OCI-M1 (cell line): ENCODE data around the gene MIER1.
"Not testable (repeated sequence)": the region's sequence is repeated elsewhere in the genome, so short reads cannot be mapped to it uniquely, and the experiment has no call there.

Source experiments
- DNase-seq: peaks from one replicate; lab custom pipeline; 2025; lab: John Stamatoyannopoulos, UW

MIER1 gene

DNA sequence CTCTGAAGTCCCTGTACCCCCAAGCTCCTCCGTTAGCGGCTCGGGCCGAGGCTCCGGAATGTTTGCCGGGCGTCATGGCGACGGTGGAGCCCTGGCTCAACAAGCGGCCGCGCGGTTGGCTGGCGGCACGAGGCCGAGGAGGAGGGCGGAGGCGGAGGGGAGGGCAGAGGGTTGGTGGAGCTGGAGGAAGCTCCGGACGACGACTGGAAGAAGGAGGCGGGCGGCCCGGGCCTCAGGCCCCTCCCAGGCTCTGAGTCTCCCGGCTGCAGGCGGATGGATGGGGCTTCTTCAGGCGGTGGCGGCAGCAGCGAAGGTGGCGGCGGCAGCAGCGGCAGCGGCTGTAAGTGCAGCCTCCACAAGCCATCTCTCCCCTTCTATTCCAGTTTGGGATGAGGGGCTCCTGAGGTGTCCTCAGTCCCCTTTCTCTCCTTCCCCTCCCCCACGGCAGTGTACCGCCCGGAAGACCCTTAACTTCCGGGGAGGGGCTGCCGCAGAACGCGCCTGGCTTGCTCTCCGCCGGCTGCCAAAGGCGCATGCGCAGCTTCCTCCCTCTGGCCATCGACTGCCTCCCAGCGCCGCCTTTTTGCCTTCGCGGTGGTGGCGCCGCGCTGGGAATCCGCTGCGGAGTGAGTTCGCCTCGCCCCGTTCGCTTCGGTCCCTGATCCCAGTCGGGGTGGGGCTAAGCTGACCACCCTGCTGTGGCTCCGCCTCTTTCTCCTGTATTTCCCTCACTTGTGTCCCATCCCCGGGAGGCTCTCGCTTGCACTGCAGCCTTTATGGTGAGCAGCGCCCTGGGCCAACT, at the start of gene MIER1, which contains the start of gene DNAI4:
MIER1 (plus strand) TSS at position 235 of the 802 bp plus-strand sequence; CDS start at position 274, 39 bp downstream.
DNAI4 (minus strand) TSS at position 101 of the 802 bp plus-strand sequence; CDS start at position 76, 25 bp downstream.
- peak; percentile 99 for DNase-seq

GRCh38 chr1:66876664-66877063, 48.1 kb upstream of the MIER1 start:
- no peak for DNase-seq

- DNase-seq: no peak
Measured at GRCh38 chr1:66889030-66889429, 35.8 kb upstream of the MIER1 start.

DNA sequence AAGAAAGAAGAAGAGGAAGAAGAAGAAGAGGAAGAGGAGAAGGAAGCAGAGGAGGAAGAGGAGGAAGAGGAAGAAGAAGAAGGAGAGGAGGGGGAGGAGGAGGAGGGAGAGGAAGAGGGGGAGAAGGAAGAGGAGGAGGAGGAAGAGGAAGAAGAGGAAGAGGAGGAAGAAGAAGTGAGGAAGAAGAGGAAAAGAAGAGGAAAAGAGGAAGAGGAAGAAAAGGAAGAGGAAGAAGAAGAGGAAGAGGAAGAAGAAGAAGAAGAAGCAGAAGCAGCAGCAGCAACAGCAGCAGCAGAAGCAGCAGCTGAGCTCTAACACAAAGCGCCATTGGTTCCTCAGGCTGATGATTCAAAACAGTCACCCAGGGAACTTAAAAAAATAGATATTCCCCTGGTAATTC, 34.2 kb upstream of the MIER1 start:
- no peak for DNase-seq

- no peak for DNase-seq
Measured at GRCh38 chr1:66893712-66894111, 31.1 kb upstream of the MIER1 start.

- not testable (repeated sequence) for DNase-seq
Measured at GRCh38 chr1:66915203-66915602, 9.6 kb upstream of the MIER1 start.

- DNase-seq: peak; percentile 97
Measured at GRCh38 chr1:66916320-66916719, 8.5 kb upstream of the MIER1 start.

DNA sequence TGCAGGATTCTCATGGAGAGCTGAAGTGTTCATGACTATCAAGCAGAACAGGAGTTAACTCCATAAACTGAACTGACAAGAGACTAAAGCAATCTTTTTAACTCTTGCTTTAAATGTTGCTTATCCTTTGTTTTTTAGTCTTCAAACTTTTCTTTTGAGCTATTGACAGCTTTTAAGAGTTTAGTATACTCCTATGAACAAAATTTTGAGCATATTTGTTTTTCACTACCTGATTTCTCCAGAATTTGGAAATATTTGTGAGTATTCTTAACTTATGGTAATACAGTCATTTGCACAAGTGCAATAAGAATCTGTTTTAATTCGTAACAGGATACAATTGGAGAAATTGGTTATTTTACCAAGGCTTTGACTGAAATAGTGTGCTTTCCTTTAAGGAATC, 7.3 kb upstream of the MIER1 start:
- DNase-seq: peak; percentile 37

DNA sequence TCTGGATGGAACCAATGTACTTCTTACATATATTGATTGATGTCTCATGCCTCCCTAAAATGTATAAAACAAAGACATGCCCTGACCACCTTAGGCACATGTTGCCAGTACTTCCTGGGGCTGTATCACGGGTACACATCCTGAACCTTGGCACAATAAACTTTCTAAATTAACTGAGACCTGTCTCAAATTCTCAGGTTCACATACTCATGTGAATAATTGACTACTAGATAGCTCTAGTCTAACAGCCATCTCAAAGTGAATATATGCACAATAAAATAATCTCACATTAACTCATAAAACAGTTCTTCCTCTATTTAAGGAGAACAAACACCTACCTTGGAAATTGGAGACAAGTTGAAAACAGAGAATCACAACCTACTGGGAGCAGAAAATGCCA, 5.7 kb upstream of the MIER1 start:
- DNase-seq: no peak

DNA sequence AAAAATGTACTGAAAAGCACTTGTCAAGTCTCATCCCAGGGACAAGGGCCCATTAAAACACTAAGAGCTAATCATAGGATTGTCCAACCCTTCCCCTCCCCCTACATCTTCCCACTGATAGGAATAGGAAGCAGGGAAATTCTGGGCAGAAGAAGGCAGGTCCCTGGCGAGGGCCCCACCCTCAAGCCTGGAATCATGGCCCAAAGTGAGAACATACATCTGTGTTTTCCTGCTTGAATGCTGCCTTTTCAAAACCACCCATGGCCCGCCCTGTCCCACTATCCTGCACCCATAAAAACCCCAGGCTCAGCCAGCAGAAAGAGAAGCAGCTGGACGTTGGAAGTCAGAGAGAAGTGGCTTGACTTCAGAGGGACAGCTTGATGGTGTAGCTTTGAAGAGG, 5.0 kb upstream of the MIER1 start:
- DNase-seq: peak; percentile 8

DNA sequence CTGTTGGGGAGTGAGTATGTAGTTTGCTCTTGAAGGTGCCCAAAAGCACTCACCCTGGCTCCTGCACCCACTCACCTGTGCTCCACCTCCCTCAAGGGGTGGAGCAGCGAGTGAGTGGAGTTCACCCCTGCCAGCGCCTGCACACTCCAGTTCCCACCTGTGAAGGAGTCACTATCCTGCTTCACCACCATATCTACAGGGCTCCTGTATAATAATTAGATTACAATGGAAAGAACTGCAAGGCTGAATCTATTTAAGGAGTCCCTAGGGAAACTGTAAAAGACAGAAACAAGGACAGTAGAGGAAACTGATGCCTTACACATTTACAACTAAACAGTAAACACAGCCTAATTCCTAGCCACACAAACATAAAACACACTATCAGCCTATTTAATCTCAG, 4.2 kb upstream of the MIER1 start:
- DNase-seq: no peak

DNA sequence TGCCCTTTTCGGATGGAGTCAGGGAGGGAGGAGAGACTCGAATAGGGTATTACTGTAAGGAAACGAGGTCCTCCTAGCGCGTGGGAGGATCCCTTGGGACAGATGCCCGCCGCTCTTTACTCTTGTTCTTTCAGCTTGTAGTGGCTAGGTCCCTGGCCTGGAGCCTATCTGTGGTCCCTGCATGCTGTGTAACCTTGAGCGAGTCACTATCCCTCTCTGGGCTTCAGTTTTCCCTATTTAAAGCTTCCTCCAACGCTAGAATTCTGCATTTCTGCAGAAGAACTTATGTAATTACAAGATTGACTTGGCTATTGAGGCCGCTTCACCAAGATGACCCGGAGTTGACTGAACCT, 744 bp downstream of the MIER1 start:
- no peak for DNase-seq

DNA sequence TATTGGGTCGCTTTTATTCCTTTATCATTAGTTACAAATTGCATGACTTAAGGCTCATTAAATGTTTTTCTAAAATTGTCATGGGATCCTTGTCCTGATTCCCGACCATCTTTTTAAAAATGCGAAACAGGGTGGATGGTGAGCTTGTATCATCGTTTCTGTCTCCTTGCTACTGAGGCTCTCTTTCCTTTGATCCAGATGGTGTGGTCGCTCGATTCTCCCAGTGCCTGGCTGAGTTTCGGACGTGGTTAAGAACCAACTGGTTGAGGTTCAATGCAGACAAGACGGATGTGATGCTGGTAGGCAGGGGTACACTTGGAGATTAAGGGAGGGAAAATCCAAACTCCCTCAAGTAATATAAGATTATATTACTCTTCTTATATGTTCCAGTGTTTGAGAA, 1.2 kb downstream of the MIER1 start:
- peak; percentile 72 for DNase-seq

DNA sequence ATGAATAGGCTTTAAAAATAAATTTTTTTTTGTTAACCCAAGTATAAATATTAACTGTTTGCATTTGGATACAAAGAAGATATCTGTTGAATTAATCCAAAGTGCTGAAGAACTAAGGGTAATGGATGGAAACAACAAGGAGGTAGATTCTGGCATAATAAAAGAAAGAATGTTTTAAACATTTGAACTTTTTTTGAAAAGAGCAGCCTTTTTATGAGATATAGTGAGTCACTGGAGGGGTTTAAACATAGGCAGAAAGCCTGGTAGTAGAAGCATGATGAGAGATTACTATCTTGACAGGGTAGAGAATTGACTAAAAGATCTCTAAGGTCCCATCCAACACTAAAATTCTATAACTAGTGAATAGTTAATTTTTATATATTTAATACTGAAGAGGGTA, 2.7 kb downstream of the MIER1 start:
- DNase-seq: peak; percentile 49

DNA sequence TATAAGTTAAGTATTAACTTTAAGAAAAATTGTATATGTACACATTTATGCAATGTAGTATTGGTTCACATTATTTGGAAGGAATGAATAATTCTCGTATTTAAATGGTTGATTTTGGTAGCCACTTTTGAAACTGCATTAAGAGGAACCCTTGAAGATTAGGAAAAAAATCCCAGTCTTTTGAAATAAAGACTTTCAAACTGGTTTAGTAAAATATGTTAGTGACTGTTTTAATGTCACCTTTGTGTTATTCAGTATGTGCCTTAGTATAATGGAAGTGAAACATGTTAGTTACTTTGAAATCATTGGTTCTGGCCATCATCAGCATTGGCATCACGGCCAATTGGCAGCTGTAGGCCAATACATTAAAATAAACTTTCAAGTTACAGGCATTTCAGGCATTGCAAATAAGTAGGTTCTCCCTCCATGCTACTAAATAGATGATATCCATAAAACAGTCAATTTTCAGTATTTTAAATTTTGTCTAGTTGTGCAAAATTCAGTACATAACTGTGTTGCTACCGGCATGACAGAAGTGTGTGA, 4.4 kb downstream of the MIER1 start:
- DNase-seq: peak; percentile 69

- no peak for DNase-seq
Measured at GRCh38 chr1:66929691-66929998, 4.9 kb downstream of the MIER1 start.

DNA sequence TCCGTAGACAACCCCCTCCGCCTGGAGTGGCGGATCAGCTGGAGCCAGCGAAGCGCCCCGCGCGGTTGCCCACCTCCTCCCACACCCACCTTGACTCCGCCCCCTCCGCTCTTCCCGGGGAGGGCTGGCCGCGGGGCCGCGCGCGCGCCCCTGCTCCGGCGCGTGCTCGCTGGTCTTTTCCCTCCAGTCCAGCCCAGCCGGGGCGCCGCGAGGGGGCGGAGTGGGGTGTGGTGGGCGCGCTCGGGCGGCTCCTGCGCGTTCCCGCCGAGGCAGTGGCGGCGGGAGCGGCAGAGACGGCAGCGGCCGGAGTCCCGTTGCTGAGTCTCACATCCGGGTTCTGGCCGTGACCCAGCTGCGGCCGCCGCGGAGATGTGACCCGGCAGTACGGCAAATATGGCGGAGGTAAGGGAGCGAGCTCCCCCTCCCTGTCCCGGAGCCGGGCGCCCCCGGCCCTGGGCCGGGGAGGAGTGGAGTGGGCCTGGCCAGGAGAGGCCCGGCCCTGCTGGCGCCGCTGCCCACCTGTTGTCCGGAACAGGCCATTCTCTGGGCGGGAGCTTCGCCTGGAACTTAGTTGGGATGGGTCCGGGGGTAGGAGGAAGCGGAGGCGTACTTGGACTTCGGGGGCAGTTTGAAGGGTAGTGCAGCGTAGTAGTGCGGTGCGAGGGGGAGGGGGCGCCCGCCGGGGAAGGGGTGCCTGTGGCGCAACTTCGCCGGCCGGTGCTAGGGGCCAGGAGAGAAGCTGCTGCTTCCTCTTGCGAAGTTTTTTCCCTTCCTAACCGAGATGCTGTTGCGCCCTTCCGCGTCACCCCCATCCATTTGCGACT, 5.4 kb downstream of the MIER1 start:
- DNase-seq: peak; percentile 97

GRCh38 chr1:66930823-66931174, 6.0 kb downstream of the MIER1 start:
- DNase-seq: no peak

DNA sequence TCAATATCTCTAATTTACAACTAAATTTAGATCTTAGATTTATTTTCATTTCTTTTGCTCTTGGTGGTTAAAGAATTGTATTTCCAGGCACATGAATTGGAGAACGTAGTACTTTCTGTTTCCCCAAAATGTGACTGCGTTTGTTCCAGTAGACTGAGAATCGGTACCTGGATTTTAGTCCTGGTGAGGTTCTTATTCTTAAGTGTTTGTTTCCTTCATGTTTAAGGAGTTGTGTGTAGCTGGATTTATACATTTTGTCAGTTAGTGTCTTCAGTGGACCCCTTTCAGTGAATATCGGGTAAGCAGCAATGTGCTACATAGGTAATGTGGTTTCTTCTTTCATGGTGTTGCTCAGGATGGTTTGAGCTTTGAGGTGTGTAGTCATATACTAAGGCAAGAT, 6.8 kb downstream of the MIER1 start:
- DNase-seq: peak; percentile 59

GRCh38 chr1:66932291-66932690, 7.5 kb downstream of the MIER1 start:
- peak; percentile 67 for DNase-seq

DNA sequence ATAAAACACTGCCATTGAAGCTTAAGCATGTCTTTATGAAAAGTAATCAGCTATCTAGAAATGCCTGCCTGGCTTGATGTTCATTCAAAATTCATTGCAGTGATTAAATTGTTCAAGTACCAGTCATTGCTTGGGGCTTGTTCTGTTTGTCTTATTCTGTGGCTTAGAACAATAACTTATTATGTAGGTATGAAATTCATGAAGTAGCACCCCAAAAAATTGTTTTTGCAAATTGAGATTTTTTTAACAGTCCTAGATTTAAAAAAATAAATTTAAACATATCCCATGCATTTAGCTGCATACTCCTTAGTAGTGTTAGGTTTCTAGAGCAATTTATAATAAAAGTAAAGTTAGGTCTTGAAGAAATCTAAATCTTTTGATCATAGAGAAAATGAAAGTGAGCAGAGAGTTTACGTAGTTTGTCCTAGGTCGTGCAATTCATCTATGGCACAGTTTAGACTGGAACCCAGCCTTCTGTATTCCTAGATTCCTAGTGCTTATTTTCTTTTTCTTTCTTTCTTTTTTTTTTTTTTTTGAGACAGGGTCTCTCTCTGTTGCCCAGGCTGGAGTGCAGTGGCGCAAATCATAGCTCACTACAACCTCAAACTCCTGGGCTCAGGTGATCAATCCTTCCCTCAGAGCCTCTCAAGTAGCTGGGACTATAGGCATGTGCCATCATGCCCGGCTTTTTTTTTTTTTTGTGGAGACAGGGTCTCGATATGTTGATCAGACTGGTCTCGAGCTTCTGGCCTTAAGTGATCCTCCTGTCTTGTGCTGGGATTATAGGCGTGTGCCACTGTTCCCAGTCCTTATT, 9.3 kb downstream of the MIER1 start:
- DNase-seq: peak; percentile 68

- DNase-seq: peak; percentile 14
Measured at GRCh38 chr1:66937529-66938234, 12.9 kb downstream of the MIER1 start.
